GM18861 (cell line): ENCODE results near the gene KCNG2.
"Not testable (repeated sequence)": the region's sequence is repeated elsewhere in the genome, so short reads cannot be mapped to it uniquely, and the experiment has no call there.

Experiments used
- ATAC-seq: cut with Tn5 transposase; IDR thresholded peaks from one replicate; pipeline ENCODE4 v1.9.1; 2021; ENCODE audit not compliant: unreplicated experiment

KCNG2 gene

DNA sequence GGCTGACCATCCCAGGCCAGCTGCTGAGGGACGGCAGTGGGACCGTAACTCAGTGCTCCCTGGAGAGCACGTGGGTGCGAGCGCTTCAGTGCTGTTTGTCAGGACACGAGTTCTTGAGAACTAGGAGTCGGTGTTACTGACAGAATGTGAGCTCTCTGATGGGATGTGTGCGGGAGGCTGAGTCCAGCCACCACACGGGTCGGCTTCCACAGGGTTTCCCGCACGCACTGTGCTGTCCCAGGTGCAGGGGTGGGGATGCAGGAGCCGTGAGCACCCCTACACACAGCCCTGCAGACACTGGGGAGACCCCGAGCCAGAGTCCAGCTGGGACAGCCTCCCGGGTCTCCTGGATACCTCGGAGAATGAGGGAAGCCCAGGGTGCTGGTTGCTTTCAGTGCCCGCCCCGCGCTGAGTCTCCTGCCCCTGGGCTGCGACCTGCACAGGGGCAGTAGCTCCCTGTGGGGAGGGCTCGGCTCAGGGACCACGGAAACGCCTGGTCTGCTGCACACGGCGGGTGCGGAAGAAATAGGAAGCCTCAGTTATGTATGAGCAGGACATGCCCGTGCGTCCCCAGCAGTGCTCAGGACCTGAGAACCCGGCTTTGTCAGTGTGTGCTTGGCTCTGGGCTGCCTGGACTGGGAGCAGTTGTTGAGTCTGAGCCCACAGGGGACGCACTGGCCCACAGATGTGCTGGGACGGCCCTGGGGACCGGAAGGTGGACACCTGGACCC lies 71.2 kb downstream of the KCNG2 start:
- ATAC-seq = no peak

DNA sequence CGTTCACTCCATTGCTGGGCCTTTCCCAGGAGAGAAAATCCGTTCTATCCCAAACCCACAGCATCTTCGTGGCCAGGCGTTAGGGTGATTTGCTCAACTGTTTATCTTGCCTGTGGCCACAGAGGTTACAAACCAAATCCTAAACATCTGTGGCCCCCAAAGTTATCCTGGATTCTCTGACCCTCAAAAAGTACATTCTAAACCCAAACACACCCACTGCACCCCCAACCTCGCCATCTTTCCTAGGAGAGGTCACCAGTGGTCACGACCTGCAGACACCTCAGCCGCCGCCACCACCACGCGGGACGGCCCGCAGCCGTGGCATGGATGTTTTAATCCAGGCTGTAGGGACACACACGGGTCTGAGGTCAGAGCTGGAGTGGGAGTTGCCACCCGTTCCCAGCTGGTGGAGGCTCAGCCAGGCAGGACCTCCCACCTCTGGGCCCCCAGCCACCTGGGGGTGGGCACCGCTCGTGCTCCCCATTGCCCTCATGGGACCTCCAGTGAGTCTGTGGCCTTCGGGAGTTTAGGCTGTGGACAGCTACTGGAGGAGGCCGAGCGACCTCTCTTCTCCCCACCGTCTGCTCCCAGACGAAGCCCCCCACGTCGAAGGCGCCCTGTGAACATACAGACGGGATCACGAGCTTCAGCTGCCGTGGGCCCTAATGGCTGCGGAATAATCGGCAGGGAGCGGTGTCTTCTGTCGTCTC lies 72.0 kb downstream of the KCNG2 start:
- no peak for ATAC-seq

DNA sequence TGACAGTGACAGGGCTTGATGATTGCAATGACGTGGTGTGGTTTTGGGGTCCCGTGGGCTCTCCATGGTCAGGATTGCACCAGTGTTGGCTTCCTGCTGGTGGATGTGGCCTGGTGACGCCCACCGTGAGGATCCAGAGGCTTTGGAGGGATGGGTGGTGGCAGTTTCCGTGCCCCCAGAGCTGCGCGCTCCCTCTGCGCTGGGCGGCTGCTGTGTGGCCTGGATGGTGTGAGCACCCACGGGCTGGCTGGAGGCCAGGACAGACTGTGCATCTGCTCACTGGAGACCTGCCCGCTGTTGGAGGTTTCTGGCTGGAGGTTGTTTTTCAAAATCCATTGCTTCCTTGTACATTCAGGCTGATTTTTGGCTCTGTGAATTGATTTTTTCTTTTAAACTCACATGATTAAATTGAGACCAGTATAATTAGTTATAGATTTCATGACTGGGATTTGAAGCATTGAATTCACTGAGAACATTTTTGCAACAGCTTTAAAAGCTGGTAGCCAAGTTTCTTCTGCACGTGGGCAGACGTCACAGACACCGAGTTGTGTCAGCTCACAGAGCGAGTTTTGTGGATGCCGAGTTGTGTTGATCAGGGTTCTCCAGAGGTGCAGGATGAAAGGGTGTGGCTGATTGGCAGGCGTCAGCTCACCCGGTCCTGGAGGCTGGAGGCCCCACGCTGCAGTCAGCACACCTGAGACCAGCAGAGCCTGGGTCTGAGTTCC lies 72.7 kb downstream of the KCNG2 start:
- no peak for ATAC-seq

DNA sequence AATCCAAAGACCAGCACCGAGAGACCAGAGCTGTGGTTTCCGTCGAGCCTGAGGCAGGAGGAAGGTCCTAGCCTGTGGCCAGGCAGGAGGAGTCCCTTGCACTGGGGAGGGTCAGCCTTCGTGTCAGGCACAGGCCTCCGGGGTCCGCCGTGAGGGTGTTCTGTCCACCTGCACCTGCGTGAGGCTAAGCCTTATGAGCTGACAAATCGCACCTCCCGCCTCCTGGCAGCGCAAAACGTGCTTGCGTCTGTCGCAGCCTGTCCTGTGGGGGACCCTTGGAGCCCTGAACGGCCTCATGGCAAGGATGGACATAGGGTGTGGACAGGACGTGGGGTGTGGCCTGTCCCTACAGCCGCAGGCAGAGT lies 73.3 kb downstream of the KCNG2 start:
- no peak for ATAC-seq

DNA sequence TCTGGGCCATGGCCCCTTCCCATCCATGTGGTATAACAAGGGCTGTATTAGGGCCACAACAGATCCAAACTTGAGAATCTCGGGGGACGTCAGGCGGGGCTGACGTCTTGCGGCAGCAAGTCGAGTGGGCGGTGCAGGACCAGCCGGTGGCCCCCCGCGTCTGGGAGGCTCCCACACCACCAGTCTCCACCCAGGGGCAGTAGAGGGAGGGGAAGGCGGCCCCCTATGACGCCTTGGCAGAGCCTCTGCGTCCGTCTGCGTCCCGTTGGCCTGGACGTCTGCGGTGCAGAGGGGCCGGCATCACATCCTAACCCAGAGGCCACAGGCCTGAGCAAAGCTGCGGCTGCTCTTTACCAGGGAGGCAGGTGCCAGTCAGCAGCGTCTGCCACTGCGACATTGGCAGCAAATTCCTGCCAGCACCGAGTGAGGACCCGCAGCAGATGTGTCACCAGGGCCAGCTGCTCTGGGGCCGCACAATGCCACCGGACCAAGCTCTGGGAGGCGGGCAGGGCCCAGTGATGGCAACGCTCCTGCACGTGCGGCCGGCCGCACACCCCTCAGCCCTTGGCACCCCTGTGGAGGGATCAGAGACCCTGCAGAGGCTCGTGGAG lies 73.8 kb downstream of the KCNG2 start:
- ATAC-seq = no peak

DNA sequence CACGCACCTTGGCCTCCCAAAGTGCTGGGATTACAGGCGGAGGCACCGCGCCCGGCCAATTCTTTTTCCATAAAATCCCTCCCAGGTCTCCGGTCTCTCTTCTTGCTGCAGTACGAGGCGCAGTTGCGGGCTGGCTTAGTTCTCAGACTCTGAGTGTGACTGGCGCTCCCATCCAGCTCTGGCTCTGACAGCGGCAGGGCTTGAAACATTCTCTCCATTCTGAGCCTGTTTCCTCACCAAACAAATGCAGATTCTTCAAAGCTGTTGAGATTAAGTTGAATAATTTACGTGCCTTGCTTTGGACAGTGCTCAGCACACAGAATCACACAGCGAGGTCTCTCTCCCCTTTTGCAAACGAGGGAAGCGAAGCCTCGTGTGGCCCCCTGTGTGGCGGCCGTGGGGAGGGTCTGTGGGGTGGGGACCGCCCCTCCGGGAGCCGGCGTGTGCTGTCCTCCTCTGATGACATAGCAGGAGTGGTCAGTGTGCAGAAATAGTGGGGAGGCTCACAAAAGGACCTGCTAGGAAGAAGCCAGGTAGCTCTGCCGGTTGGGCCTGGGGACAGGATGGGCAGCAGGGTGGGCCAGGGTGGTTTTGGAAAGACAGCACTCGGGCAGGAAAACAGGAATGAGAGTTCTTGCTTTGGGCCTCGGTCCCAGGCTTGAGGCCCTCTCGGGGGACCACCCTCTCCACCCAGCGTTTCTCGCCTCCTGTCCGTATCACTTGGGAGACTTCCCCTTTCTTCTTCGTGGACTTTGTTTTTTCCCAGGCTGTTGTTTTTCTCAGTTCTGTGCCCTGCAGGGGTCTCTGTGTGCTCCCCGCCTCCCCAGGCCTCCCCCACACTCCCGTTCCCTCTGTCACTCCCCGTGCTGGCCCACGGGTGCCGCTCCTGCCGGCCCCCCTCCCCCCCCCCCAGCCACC lies 75.0 kb downstream of the KCNG2 start:
- ATAC-seq = no peak

DNA sequence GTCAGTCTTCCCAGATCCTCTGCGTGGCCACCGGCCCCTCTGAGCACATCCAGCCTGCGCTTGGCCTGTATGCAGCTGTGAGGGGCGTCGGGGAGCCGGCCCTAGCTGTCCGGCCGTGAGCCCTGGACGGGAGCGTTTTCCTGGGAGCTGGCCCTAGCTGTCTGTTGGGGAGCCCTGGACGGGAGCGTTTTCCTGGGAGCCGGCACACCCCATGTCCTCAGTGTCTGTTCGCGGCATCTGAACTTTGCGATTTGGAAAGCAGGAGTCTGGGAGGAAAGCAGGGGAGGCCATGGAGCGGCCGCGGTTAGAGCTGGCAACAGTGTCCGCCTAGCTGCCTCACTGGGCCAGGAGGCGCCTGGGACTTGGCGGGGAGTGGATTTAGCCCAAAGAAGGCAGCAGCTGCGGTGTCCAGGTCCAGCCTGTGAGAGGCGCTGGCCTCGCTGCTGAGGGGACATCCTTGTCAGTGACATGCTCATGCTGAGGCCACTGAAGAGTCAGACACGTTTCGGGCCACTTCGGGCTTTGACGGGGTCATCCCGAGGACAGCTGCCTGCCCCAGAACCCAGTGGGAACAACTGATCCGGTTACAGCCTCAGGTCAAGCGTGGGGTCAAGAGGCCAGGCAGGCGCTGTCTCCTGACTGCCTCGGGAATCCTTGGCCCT lies 75.8 kb downstream of the KCNG2 start:
- no peak for ATAC-seq

DNA sequence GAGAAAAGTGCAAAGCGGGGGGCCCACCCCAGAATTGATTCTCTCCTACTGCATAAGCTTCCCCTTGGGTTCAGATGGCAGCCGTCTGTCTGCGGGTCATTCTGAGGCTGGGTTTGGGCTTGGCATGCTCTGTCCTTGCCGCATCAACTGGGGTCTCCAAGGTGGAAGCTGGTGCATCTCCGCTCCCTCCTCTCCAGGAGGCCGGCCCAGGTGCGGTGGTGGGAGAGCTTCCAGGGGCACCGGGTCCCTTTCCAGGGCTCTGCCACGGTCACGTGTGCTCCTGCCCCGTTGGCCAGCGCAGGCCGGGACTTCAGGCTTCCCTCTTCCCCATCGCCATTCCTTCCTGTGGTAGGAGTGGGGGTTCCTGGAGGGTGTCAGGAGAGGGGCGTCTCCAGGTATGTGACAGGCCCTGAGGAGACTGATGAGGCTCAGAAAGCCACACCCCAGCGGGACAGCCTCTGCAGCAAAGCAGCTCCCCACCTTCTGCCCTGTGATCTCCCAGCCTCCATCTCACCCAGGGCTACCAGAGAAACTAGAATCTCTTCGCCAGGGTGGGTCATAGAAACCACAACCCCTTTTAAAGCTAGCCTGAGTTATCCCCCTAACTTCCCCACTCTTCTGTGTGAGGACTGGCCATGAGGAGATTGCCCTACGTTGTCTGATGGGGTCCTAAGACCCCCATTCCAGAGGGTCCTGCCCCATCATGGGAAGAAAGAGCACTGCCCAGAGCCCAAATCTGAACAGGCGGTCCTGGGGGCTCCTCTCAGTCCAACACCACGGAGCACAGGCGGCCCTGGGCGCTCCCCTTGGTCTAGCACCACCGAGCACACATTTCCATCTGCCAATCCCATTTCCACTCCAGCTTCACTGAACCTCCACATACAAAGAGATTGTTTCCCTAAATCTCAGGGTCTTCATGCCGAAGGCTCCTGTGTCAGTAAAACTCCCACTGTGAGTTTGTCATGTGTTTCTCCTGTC lies 77.1 kb downstream of the KCNG2 start:
- ATAC-seq = no peak

DNA sequence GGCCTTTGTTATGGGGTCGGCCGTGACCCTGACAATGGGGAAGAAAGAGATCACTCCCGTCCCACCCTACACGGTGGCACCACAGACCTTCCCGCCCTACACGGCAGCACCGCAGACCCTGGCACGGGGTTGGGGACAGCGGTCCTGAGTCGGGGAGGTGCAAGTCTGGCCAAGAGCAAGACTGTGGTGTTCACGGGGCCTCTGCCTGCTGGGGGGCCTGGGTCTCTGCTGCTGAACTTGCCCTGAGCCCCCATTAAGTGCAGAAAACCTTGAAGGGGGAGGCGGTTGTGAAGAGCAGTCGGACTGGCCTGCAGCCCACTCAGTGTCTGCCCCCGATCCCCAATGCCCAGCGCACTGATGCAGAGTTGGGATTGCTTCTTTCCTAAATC lies 77.8 kb downstream of the KCNG2 start:
- ATAC-seq = no peak

DNA sequence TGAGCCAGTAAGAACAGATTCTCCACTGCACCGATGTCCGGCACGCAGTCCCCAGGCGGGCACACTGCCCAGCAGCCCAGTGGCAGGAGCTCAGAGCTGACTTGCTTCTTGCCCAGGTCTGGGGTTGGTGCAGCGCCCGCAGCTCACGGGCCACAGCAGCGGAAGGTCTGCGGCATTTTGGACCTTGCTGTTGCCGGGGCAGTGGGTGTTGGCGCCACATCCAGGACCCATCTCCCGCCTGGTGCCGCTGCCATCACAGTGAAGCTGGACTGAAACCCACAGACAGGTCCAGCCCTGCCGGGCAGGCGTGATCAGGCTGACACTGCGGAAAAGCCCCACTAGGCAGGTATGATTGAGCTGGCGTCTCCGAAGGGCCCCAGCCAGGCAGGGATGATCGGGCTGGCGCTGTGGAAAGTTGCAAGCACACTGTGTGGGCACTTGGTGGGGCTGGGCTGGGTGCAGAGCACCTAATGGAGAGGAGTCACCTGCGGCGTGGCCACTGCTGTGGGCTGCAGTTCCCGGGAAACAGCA lies 78.3 kb downstream of the KCNG2 start:
- no peak for ATAC-seq

DNA sequence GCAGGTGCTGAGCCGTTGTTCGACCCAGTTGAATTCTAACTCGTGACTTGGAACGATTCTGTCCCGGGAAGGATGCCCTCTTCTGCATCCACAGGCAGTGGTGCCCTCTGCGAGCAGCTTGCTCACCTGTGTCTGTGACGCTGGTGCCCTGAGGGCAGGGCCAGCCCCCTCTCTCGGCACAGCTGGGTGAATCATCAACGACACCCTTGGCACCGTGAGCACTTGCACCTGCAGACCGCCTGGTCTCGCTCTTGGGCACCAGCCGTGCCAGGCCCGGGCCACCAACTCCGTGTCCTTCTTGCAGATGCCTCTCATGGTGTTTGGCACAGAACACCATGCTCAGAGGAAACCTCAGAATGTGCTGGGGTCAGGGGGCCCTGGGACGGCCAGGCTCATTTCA lies 78.8 kb downstream of the KCNG2 start:
- no peak for ATAC-seq

DNA sequence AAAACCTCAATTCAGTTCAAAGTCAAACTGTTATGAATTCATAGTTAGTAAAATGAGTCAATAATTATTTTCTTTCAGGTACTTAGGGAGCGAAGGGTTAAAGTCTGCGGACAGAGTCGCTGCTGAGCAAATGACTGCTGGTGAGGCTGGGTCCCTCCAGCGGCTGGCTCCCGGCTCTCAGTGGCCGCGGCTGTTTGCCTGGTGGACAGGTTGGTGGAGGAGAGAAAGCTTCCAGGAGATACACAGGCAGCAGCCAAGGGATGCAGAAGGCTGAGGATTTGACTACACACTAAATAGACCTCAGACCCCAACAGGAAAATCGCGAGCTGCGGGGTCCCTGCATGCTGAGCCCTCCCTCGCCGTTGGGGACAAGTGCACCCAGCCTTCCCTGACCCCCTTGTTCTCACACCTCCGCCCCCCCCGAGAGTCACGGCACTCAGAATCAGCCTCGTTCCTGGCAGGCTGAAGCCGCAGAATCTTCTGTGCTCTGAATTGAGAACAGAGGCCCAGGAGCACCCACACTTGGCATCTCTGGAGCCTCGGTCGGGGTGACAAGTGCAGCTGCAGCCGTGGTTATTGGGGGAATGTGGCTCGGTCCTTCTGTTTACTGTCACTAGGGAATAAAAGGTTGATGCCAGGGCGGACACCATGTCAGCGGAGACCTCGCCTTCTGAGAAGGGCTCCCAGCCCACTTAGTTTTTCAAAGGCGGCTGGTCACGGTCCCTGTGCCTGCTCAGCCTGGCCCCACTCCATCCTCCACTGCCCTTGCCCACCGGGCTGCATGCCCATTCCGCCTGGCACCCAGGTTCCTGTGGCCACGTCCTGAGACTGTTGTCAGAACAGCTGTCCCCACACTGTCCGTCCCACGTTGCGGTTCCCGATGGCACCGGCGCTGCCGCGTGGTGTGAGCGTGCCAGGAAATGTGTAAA lies 79.7 kb downstream of the KCNG2 start:
- ATAC-seq = no peak

DNA sequence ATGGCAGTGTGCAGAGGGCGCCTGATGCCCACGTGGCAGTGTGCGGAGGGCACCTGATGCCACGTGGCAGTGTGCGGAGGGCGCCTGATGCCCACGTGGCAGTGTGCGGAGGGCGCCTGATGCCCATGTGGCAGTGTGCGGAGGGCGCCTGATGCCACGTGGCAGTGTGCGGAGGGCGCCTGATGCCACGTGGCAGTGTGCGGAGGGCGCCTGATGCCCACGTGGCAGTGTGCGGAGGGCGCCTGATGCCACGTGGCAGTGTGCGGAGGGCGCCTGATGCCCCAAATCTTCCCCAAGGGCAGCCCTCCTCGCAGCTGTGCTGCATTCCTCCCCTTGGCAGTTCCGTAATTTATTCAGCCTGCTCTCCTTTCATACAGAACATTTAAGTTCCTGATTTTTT lies 80.5 kb downstream of the KCNG2 start:
- not testable (repeated sequence) for ATAC-seq

DNA sequence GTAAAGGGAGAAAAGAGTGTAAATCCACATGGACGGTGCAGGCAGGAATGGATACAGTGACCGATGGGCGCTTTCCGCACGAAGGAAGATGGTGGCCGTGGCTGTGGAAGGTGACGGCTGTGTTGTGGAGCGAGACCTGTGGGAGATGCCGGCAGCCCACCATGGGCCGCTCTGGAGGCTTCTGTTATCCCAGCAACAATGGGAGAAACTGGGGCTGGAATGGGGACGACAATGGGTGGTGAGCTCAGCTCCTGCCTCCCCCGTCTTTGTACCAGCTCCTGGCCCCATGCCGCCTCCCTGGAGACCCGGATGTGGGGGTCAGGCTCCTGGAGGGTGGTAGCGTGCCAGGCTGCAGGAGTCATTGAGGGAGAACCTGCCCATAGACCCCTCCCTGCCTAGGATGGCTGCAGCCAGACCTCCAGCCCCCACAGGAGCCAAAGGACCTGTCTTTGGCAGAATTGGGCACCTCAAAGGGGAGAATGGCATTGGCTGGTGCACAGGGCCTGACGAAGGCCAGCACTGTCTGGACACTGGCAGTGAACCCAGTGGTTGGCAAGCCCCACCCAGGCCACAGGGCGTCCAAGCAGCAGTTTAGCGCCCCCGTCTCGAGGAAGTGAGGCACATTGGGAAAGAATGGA lies 81.1 kb downstream of the KCNG2 start:
- no peak for ATAC-seq

DNA sequence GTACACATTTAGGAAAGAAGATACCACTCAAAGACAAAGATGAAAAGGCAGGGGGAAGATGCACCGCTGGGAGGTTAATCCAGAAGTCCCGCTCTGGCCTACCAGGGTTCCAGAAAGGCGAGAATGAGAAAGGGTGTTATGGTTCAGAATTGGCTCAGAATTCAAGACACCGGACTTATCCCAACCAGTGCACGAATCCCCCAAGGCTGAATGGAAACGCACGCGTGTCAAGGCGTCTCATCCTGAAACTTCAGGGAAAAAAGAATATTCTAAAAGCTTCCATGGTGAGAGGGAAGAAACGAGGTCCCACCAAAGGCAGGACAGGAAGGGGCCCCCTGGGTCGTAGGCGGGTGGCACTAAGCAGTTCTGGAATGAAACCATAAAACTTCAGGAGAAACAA lies 81.8 kb downstream of the KCNG2 start:
- no peak for ATAC-seq

DNA sequence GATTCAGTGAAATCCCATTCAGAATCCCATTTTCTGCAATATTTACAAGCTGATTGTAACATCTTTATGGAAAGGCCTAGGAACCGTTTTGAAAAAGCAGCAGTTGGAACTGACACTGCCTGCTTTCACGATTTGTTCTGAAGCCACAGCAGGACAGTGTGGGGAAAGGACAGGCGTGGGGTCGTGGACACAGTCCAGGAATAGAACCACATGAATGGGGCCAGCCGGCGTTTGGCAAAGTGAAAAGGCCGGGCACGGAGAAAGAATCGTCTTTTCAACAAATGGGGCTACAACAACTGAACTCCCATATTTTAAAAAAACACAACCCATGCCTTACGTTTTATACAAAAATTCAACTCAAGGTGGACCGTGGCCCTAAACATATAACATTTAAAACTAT lies 84.0 kb downstream of the KCNG2 start:
- no peak for ATAC-seq

DNA sequence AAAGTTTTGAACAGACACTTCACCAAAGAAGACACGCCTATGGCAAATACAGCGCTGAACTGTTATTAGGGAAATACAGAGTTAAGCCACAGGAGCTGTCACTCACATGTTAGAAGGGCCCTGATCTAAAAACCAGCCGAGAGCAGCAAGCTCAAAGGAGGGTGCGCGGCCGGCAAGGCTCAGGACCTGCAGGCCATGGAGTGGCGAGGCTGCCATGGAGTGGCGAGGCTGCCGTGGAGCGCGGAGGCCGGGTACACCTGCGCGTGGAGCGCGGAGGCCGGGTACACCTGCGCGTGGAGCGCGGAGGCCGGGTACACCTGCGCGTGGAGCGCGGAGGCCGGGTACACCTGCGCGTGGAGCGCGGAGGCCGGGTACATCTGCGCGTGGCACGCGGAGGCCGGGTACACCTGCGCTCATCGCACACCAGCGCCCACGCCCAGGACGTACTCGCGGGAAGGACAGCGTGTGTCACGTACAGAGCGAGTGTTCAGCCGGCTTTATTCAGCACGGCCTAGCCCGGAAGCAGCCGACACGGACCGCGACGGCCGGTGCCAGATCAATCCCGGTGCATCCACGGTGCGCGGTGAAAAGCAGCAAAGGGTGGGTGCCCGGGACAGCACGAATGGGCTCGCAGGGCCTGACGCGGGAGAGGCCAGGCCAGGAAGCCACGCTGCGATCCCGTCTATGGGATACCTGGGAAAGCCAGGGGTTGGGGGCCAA lies 84.9 kb downstream of the KCNG2 start:
- ATAC-seq = no peak
